Fibroblast of lung (primary cell): Measurements from ENCODE around the gene DOK1. TPM values are rescaled to one million over a fixed set of nuclear protein-coding genes. Genes with fewer than 3 reads are reported as not detected.
A peak's percentile ranks its signal among the peaks of the same experiment; 100 is the strongest.

ENCODE experiments used
- DNase-seq, 2 donors: peaks; one replicate each; pipeline versions ENCODE4 v3.0.0 to v3.0.0-alpha.2; 2010; ENCODE audit warnings: low read depth in 2 of 2
- H2AFZ ChIP-seq: 2 replicates; pipeline ENCODE4 v1.5.1; 2012; ENCODE audit warnings: low read length, control low read depth, inconsistent platforms
- H3K27ac ChIP-seq: 2 replicates; pipeline ENCODE4 v1.5.1; 2011; ENCODE audit warnings: low read length, control low read depth; ENCODE audit not compliant: insufficient read depth
- H3K27me3 ChIP-seq: 2 replicates; pipeline ENCODE4 v1.5.1; 2011; ENCODE audit warnings: mild to moderate bottlenecking, low read length; ENCODE audit not compliant: control insufficient read depth, insufficient read depth
- H3K36me3 ChIP-seq: 2 replicates; pipeline ENCODE4 v1.5.1; 2011; ENCODE audit warnings: low read length; ENCODE audit not compliant: control insufficient read depth, insufficient read depth
- H3K4me1 ChIP-seq: 2 replicates; pipeline ENCODE4 v1.5.1; 2011; ENCODE audit warnings: low read length; ENCODE audit not compliant: control insufficient read depth, insufficient read depth; ENCODE audit errors: extremely low read depth
- H3K4me2 ChIP-seq: 2 replicates; pipeline ENCODE4 v1.5.1; 2011; ENCODE audit warnings: low read length, control low read depth; ENCODE audit not compliant: insufficient read depth; ENCODE audit errors: extremely low read depth
- H3K4me3 ChIP-seq, 4 experiments: fragments of 200-600 bp in 1 of 4; sonication (generic) in 1 of 4; replicated peaks in 1 of 4; 2 replicates each; pipeline ENCODE4 v1.5.1; 2011 to 2016; ENCODE audit warnings: low read length in 4 of 4, low read depth in 3 of 4, mild to moderate bottlenecking in 3 of 4, control low read depth in 2 of 4, inconsistent platforms in 1 of 4, mixed read lengths in 1 of 4; ENCODE audit not compliant: insufficient read depth in 1 of 4; ENCODE audit errors: control extremely low read depth in 1 of 4
- H3K79me2 ChIP-seq: 2 replicates; pipeline ENCODE4 v1.5.1; 2012; ENCODE audit warnings: mild to moderate bottlenecking, low read length, inconsistent platforms; ENCODE audit not compliant: control insufficient read depth, insufficient read depth
- H3K9ac ChIP-seq: 2 replicates; pipeline ENCODE4 v1.5.1; 2011; ENCODE audit warnings: mild to moderate bottlenecking, low read length, control low read depth; ENCODE audit not compliant: insufficient read depth
- H3K9me3 ChIP-seq: 2 replicates; pipeline ENCODE4 v1.5.1; 2012; ENCODE audit warnings: low read depth, low read length; ENCODE audit not compliant: control insufficient read depth, insufficient read depth
- H4K20me1 ChIP-seq: 2 replicates; pipeline ENCODE4 v1.5.1; 2011; ENCODE audit warnings: low read length; ENCODE audit not compliant: control insufficient read depth, insufficient read depth; ENCODE audit errors: extremely low read depth
- EZH2 ChIP-seq: IDR thresholded peaks from 2 replicates; pipeline ENCODE4 v1.5.1; 2012; ENCODE audit warnings: low read length, control low read depth, mild to moderate bottlenecking; ENCODE audit errors: missing control alignments
- polyA plus RNA-seq, 2 donors: library from polyadenylated mRNA; depleted of rRNA in 1 of 2; stranded (reverse) in 1 of 2; unstranded in 1 of 2; fragments of >200 nt; gene quantifications; 2 replicates each; pipeline ENCODE4 v1.2.1, GENCODE V29; 2011 to 2012; ENCODE audit warnings: missing spikeins in 1 of 2
- total RNA-seq: library from RNA; depleted of rRNA; stranded (reverse); fragments of >200 nt; gene quantifications from 2 replicates; pipeline ENCODE4 v1.2.1, GENCODE V29; 2014
- TF ChIP-seq, protein P1 (sequence below), 2 donors: IDR thresholded peaks in 1 of 2; conservative IDR thresholded peaks in 1 of 2; 1 replicate in 1 of 2; 2 replicates in 1 of 2; pipeline ENCODE4 v1.5.1; 2011 to 2012; ENCODE audit warnings: low read length in 2 of 2, control low read depth in 1 of 2, inconsistent platforms in 1 of 2, low read depth in 1 of 2, mild to moderate bottlenecking in 1 of 2

DOK1 gene
- total and polyA plus RNA-seq, 2 donors (not counting 1 experiment from before 2014, with no cell fraction given) = 11.4 to 31.7 TPM

DNA sequence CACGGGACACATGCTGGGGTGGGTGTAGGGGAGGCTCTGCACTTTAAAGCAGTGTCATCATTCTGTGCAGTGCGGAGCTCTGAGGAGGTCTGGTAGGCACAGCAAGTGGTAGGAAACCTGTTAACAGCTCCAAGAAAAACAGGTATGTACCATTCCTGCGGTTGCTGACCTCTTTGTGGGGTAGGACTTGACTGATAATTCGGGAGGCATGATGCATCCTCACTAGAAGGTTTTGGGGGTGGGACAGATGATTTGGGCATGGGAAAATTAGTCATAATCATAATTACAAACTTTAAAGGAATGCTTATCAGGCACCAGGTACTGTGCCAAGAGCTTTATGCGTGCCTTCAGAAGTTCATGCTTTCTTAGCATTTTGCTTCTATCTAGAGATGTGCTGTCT is 9.7 kb downstream of the DOK1 start:
- H3K79me2 ChIP-seq = no peaks in the 10 kb centered on the region
- no peaks in the 10 kb centered on the region for H3K36me3 ChIP-seq
- H2AFZ ChIP-seq = no peak overlapping the region
- peaks cover 21% of the 10 kb centered on the region for H3K4me1 ChIP-seq
- H3K9ac ChIP-seq = no peak overlapping the region
- no peaks in the 10 kb centered on the region for H4K20me1 ChIP-seq
- no peak overlapping the region for H3K4me2 ChIP-seq
- H3K9me3 ChIP-seq = no peaks in the 10 kb centered on the region
- TF ChIP-seq, protein P1, sequence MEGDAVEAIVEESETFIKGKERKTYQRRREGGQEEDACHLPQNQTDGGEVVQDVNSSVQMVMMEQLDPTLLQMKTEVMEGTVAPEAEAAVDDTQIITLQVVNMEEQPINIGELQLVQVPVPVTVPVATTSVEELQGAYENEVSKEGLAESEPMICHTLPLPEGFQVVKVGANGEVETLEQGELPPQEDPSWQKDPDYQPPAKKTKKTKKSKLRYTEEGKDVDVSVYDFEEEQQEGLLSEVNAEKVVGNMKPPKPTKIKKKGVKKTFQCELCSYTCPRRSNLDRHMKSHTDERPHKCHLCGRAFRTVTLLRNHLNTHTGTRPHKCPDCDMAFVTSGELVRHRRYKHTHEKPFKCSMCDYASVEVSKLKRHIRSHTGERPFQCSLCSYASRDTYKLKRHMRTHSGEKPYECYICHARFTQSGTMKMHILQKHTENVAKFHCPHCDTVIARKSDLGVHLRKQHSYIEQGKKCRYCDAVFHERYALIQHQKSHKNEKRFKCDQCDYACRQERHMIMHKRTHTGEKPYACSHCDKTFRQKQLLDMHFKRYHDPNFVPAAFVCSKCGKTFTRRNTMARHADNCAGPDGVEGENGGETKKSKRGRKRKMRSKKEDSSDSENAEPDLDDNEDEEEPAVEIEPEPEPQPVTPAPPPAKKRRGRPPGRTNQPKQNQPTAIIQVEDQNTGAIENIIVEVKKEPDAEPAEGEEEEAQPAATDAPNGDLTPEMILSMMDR (conservative IDR thresholded peaks at IDR 0.05 in 1 of 2, IDR thresholded peaks at IDR 0.05 in 1 of 2; ENCODE audit: low read depth in 1 of 2, low read length in 2 of 2) = no peak
- no peak for TF ChIP-seq EZH2
- peak in 1 of 2 donors; percentile 95 for DNase-seq
- H3K27me3 ChIP-seq = no peaks in the 10 kb centered on the region
- H3K4me3 ChIP-seq = no peak overlapping the region
- no peak overlapping the region for H3K27ac ChIP-seq

DNA sequence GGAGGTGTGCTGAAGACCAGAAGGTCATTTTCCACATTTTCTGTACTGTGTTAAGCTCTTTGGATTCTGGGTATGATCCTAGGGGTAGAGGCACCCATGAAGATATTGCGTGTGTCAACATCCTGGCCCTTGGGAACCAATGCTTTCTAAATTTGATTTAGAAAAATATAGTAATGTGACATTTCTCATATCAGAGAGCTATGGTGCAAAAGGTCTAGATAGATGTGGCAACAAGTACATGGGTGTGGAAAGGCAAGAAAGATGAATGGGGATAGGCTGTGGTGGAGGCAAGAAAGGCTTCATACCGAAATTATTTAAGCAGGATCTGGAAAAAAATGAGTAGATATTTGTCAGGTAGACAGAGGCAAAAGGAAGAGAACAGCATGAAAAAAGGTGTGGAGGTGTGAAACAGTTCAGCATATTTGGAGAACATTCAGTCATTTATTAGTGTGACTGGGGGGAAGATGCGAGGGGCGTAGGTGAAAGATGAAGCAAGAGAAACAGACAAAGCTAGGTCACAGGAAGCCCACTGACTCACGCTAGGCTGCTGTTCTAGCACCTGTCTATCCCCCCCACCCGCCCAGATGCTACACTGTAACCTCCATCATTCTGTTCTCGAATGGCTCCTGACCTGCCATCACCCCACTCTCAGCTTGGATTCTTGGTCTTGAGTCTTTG is 11.7 kb downstream of the DOK1 start:
- no peak overlapping the region for H3K4me3 ChIP-seq
- H3K27ac ChIP-seq = peak overlapping the region; percentile 28
- H3K27me3 ChIP-seq = no peaks in the 10 kb centered on the region
- H3K36me3 ChIP-seq = no peaks in the 10 kb centered on the region
- no peak overlapping the region for H3K4me2 ChIP-seq
- H3K79me2 ChIP-seq = no peaks in the 10 kb centered on the region
- H3K9me3 ChIP-seq = no peaks in the 10 kb centered on the region
- TF ChIP-seq, protein P1 (conservative IDR thresholded peaks at IDR 0.05 in 1 of 2, IDR thresholded peaks at IDR 0.05 in 1 of 2; ENCODE audit: low read depth in 1 of 2, low read length in 2 of 2) = no peak
- TF ChIP-seq EZH2 = no peak
- H4K20me1 ChIP-seq = no peaks in the 10 kb centered on the region
- H3K9ac ChIP-seq = no peak overlapping the region
- H2AFZ ChIP-seq = no peak overlapping the region
- DNase-seq = no peak
- H3K4me1 ChIP-seq = peaks cover 21% of the 10 kb centered on the region

DNA sequence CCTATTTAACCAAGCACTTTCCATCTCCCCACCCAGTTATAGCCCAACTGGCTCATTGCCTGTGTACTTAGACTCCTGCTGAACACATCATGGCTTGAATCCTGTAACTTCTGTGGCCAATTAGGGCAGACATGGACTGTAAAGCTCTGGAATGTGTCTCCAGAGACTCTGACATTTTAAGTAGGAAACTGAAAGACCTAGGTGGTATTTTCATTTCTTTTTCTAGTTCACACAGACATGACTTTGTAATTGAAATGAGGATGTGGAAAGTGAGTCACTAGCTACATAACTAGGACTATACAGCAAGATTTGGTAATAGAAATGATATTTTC is 12.2 kb downstream of the DOK1 start:
- Histone ChIP-seq H3K36me3 (no peaks in the 10 kb centered on the region), H2AFZ (no peak overlapping the region), H3K4me2 (no peak overlapping the region), H3K9me3 (no peaks in the 10 kb centered on the region), H3K27ac (no peak overlapping the region), H3K9ac (no peak overlapping the region), H3K4me3 (no peak overlapping the region), H3K27me3 (no peaks in the 10 kb centered on the region), H4K20me1 (no peaks in the 10 kb centered on the region), H3K79me2 (no peaks in the 10 kb centered on the region), H3K4me1 (peaks cover 21% of the 10 kb centered on the region)
- no peak for TF ChIP-seq EZH2
- TF ChIP-seq, protein P1 (conservative IDR thresholded peaks at IDR 0.05 in 1 of 2, IDR thresholded peaks at IDR 0.05 in 1 of 2; ENCODE audit: low read depth in 1 of 2, low read length in 2 of 2) = no peak
- peak in 1 of 2 donors; percentile 94 for DNase-seq
